ENCODE results near the gene VTI1A. TPM values are rescaled to one million over a fixed set of nuclear protein-coding genes. Genes with fewer than 3 reads are reported as not detected.
A peak's percentile ranks its signal among the peaks of the same experiment; 100 is the strongest.

The VTI1A gene
- total RNA-seq (2014; rRNA removed; shearing (Covaris generic)) (29.4 and 31.0 TPM in 2 replicates), polyA plus RNA-seq (2016; fragmentation: Nextera tagmentation; extraction: Ambion mirVana) (18.4 and 26.8 TPM in 2 replicates)
- long read RNA-seq, full-length matches to known transcripts, result 1 of 4 reads
- long read RNA-seq, partial matches to known transcripts, result 0 of 4 reads
- long read RNA-seq, other reads (novel, unspliced or antisense), result 3 of 4 reads

DNA sequence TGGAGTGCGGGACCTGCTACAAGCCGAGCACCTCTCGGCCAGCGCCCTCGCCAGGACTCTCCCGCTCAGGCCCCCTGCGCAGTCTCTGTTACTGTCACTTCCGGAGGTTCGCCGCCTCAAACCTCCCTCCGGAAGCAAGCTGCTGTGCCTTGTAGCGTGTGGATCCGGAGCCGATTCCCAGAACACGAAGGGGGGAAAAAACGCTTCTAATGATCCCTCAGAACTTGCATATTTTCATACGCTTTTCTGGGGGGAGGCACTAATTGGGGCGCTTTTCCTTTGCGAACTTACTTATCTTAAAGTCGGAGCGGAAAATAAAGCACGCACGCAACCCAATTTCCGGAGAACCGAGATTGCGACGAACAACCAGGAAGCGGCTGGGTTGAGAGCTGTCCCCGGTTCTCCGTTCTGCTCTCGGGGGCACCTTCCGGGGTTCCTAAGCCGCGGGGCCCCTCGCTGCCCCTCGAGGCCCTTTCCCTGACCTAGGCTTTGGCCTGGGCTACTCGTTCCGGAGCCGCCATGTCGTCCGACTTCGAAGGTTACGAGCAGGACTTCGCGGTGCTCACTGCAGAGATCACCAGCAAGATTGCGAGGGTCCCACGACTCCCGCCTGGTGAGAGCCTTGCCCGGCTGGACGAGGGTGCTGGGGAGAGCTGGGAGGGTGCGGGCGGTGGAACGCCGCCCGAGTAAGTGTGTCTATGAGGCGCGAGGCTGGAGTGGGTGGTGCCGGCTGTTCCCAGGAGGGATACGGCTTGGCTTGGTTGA, at the start of gene VTI1A, which contains the start of gene ZDHHC6:
Gene VTI1A (plus strand): TSS at position 361 of the 765 bp plus-strand sequence. CDS start 159 bp downstream, at position 520.
Gene ZDHHC6 (minus strand): TSS at position 60 of the 765 bp plus-strand sequence. CDS start 1,478 bp downstream, outside the sequence.
- Histone ChIP-seq H4K20me1 (replicated peaks; ENCODE audit: insufficient read depth) (peaks cover 8% of the 10 kb centered on the region; the same call in 1 of the 2 replicates), H3K9me2 (ENCODE audit: insufficient read depth) (no peaks in the 10 kb centered on the region), H3K27ac (ENCODE audit: low read depth) (peak within 1 kb of the TSS; percentile 99), H3F3A (replicated peaks; ENCODE audit: low read depth) (no peaks in the 10 kb centered on the region), H3K36me3 (ENCODE audit: insufficient read depth) (peaks cover 3% of the 10 kb centered on the region; the same call in 1 of the 2 replicates), H3K4me2 (peak within 1 kb of the TSS; percentile 84), H3K4me1 (ENCODE audit: insufficient read depth) (peaks cover 12% of the 10 kb centered on the region), H3K79me2 (replicated peaks; ENCODE audit: insufficient read depth) (peaks cover 64% of the 10 kb centered on the region), H3K27me3 (ENCODE audit: insufficient read depth) (no peaks in the 10 kb centered on the region), H3K4me3 (peak within 1 kb of the TSS; percentile 99), H2AFZ (peak within 1 kb of the TSS; percentile 100)
- DNase-seq (ENCODE audit: low spot score), result peak; percentile 90
- peaks cover 13% of the 10 kb centered on the region for H3K36me3 Mint-ChIP-seq (ENCODE audit: low read depth)
- peak; percentile 96 for ATAC-seq
- H3K27ac Mint-ChIP-seq, result peak within 1 kb of the TSS; percentile 99
- H3K4me1 Mint-ChIP-seq, result peaks cover 13% of the 10 kb centered on the region; the same call in 2 of the 3 replicates
- H3K9me3 Mint-ChIP-seq, result peaks cover 1% of the 10 kb centered on the region; the same call in 1 of the 3 replicates
- TF ChIP-seq, protein P1, sequence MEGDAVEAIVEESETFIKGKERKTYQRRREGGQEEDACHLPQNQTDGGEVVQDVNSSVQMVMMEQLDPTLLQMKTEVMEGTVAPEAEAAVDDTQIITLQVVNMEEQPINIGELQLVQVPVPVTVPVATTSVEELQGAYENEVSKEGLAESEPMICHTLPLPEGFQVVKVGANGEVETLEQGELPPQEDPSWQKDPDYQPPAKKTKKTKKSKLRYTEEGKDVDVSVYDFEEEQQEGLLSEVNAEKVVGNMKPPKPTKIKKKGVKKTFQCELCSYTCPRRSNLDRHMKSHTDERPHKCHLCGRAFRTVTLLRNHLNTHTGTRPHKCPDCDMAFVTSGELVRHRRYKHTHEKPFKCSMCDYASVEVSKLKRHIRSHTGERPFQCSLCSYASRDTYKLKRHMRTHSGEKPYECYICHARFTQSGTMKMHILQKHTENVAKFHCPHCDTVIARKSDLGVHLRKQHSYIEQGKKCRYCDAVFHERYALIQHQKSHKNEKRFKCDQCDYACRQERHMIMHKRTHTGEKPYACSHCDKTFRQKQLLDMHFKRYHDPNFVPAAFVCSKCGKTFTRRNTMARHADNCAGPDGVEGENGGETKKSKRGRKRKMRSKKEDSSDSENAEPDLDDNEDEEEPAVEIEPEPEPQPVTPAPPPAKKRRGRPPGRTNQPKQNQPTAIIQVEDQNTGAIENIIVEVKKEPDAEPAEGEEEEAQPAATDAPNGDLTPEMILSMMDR (conservative IDR thresholded peaks at IDR 0.05; ENCODE audit: low read depth in 2 of 2), result no peak
- TF ChIP-seq POLR2AphosphoS5 (IDR thresholded peaks at IDR 0.05; ENCODE audit: low read depth) (peak; percentile 80), EZH2 (IDR thresholded peaks at IDR 0.05; ENCODE audit: low read depth, unreplicated experiment) (no peak), STAT1 (IDR thresholded peaks at IDR 0.05; ENCODE audit: unreplicated experiment) (no peak), JUNB (IDR thresholded peaks at IDR 0.05; ENCODE audit: unreplicated experiment) (no peak), EZH2phosphoT487 (IDR thresholded peaks at IDR 0.05; ENCODE audit: unreplicated experiment) (no peak), NANOG (IDR thresholded peaks at IDR 0.05; ENCODE audit: borderline replicate concordance) (no peak), ZNF114 (CRISPR knock-in tag; IDR thresholded peaks at IDR 0.05) (no peak), CREB1 (CRISPR knock-in tag; IDR thresholded peaks at IDR 0.05; ENCODE audit: low read depth) (peak; percentile 81), ZNF331 (CRISPR knock-in tag; IDR thresholded peaks at IDR 0.05; ENCODE audit: low read depth) (no peak)
- TF ChIP-seq, protein P2, sequence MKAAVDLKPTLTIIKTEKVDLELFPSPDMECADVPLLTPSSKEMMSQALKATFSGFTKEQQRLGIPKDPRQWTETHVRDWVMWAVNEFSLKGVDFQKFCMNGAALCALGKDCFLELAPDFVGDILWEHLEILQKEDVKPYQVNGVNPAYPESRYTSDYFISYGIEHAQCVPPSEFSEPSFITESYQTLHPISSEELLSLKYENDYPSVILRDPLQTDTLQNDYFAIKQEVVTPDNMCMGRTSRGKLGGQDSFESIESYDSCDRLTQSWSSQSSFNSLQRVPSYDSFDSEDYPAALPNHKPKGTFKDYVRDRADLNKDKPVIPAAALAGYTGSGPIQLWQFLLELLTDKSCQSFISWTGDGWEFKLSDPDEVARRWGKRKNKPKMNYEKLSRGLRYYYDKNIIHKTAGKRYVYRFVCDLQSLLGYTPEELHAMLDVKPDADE (IDR thresholded peaks at IDR 0.05), result peak; percentile 52; the same call in 1 of the 2 replicates
- TF ChIP-seq, protein P3, sequence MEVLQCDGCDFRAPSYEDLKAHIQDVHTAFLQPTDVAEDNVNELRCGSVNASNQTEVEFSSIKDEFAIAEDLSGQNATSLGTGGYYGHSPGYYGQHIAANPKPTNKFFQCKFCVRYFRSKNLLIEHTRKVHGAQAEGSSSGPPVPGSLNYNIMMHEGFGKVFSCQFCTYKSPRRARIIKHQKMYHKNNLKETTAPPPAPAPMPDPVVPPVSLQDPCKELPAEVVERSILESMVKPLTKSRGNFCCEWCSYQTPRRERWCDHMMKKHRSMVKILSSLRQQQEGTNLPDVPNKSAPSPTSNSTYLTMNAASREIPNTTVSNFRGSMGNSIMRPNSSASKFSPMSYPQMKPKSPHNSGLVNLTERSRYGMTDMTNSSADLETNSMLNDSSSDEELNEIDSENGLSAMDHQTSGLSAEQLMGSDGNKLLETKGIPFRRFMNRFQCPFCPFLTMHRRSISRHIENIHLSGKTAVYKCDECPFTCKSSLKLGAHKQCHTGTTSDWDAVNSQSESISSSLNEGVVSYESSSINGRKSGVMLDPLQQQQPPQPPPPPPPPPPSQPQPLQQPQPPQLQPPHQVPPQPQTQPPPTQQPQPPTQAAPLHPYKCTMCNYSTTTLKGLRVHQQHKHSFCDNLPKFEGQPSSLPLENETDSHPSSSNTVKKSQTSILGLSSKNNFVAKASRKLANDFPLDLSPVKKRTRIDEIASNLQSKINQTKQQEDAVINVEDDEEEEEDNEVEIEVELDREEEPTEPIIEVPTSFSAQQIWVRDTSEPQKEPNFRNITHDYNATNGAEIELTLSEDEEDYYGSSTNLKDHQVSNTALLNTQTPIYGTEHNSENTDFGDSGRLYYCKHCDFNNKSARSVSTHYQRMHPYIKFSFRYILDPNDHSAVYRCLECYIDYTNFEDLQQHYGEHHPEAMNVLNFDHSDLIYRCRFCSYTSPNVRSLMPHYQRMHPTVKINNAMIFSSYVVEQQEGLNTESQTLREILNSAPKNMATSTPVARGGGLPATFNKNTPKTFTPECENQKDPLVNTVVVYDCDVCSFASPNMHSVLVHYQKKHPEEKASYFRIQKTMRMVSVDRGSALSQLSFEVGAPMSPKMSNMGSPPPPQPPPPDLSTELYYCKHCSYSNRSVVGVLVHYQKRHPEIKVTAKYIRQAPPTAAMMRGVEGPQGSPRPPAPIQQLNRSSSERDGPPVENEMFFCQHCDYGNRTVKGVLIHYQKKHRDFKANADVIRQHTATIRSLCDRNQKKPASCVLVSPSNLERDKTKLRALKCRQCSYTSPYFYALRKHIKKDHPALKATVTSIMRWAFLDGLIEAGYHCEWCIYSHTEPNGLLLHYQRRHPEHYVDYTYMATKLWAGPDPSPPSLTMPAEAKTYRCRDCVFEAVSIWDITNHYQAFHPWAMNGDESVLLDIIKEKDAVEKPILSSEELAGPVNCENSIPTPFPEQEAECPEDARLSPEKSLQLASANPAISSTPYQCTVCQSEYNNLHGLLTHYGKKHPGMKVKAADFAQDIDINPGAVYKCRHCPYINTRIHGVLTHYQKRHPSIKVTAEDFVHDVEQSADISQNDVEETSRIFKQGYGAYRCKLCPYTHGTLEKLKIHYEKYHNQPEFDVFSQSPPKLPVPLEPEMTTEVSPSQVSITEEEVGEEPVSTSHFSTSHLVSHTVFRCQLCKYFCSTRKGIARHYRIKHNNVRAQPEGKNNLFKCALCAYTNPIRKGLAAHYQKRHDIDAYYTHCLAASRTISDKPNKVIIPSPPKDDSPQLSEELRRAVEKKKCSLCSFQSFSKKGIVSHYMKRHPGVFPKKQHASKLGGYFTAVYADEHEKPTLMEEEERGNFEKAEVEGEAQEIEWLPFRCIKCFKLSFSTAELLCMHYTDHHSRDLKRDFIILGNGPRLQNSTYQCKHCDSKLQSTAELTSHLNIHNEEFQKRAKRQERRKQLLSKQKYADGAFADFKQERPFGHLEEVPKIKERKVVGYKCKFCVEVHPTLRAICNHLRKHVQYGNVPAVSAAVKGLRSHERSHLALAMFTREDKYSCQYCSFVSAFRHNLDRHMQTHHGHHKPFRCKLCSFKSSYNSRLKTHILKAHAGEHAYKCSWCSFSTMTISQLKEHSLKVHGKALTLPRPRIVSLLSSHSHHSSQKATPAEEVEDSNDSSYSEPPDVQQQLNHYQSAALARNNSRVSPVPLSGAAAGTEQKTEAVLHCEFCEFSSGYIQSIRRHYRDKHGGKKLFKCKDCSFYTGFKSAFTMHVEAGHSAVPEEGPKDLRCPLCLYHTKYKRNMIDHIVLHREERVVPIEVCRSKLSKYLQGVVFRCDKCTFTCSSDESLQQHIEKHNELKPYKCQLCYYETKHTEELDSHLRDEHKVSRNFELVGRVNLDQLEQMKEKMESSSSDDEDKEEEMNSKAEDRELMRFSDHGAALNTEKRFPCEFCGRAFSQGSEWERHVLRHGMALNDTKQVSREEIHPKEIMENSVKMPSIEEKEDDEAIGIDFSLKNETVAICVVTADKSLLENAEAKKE (CRISPR knock-in tag; IDR thresholded peaks at IDR 0.05), result no peak
- TF ChIP-seq, protein P4, sequence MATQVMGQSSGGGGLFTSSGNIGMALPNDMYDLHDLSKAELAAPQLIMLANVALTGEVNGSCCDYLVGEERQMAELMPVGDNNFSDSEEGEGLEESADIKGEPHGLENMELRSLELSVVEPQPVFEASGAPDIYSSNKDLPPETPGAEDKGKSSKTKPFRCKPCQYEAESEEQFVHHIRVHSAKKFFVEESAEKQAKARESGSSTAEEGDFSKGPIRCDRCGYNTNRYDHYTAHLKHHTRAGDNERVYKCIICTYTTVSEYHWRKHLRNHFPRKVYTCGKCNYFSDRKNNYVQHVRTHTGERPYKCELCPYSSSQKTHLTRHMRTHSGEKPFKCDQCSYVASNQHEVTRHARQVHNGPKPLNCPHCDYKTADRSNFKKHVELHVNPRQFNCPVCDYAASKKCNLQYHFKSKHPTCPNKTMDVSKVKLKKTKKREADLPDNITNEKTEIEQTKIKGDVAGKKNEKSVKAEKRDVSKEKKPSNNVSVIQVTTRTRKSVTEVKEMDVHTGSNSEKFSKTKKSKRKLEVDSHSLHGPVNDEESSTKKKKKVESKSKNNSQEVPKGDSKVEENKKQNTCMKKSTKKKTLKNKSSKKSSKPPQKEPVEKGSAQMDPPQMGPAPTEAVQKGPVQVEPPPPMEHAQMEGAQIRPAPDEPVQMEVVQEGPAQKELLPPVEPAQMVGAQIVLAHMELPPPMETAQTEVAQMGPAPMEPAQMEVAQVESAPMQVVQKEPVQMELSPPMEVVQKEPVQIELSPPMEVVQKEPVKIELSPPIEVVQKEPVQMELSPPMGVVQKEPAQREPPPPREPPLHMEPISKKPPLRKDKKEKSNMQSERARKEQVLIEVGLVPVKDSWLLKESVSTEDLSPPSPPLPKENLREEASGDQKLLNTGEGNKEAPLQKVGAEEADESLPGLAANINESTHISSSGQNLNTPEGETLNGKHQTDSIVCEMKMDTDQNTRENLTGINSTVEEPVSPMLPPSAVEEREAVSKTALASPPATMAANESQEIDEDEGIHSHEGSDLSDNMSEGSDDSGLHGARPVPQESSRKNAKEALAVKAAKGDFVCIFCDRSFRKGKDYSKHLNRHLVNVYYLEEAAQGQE (IDR thresholded peaks at IDR 0.05; ENCODE audit: unreplicated experiment), result peak; percentile 19
- peaks cover 13% of the 10 kb centered on the region for H3K27me3 Mint-ChIP-seq (ENCODE audit: insufficient read depth, low read depth, poor library complexity)
- peak within 1 kb of the TSS; percentile 91 for H3K4me3 Mint-ChIP-seq
